ENCODE data around the gene GPR31. TPM values are rescaled to one million over a fixed set of nuclear protein-coding genes. Genes with fewer than 3 reads are reported as not detected.

Gene GPR31
- total RNA-seq, 1 experiment from 2014 or later, result not detected

GRCh38 chr6:167163476-167164011 is 5.8 kb upstream of the GPR31 start:
- no peak overlapping the region for H3T11ph ChIP-seq (ENCODE audit: low read length)
- peaks cover 0 to 16% (median 8%) of the 10 kb centered on the region in 3 experiments; a peak in 6 of 7 replicates for H3K36me3 Mint-ChIP-seq (ENCODE audit: insufficient read depth in 1 of 3, low read depth in 3 of 3)
- H3K27me3 Mint-ChIP-seq (ENCODE audit: low read depth), result no peaks in the 10 kb centered on the region
- H2BK120ac ChIP-seq (ENCODE audit: low read depth, low read length, poor library complexity, severe bottlenecking), result no peak overlapping the region
- no peaks in the 10 kb centered on the region for H3K79me2 ChIP-seq (ENCODE audit: insufficient read depth, low read length)
- H3K14ac ChIP-seq (ENCODE audit: insufficient read depth, low read length), result no peak overlapping the region; the same call in 1 of the 2 replicates
- peak overlapping the region; percentile 52 to 63; a peak in 4 of 5 replicates for H3K4me3 Mint-ChIP-seq
- no peak overlapping the region; the same call in 1 of the 2 replicates for H3K4ac ChIP-seq (ENCODE audit: low read depth, low read length)
- H2AK5ac ChIP-seq (ENCODE audit: insufficient read length, low read length), result no peak overlapping the region
- H3K4me1 ChIP-seq (ENCODE audit: insufficient read depth, low read length), result peaks cover 19% of the 10 kb centered on the region
- H3K4me1 Mint-ChIP-seq, result peaks cover 40 to 47% of the 10 kb centered on the region in 2 experiments
- H2BK12ac ChIP-seq (ENCODE audit: insufficient read length, low read depth, low read length), result peak overlapping the region; percentile 15
- DNase-seq, result peak; percentile 90
- H4K91ac ChIP-seq (ENCODE audit: insufficient read length, low read depth, low read length), result no peak overlapping the region
- H4K8ac ChIP-seq (replicated peaks; ENCODE audit: insufficient read length, low read depth, low read length), result no peak overlapping the region
- no peak overlapping the region for H2BK20ac ChIP-seq (ENCODE audit: low read depth, low read length, poor library complexity, severe bottlenecking)
- H3K23ac ChIP-seq (ENCODE audit: insufficient read length, low read depth, low read length), result no peak overlapping the region
- H3K27ac Mint-ChIP-seq, result peak overlapping the region; percentile 96 to 98 (median 98)
- no peak overlapping the region for H4K5ac ChIP-seq (ENCODE audit: insufficient read length, low read depth, low read length)
- no CpG with 5 or more reads among the region's 9 CpGs for WGBS (ENCODE audit: extremely low coverage, insufficient read length, low lambda C conversion rate)
- no peak overlapping the region for H2BK5ac ChIP-seq (ENCODE audit: insufficient read length, low read length)
- no peak overlapping the region for H2BK15ac ChIP-seq (ENCODE audit: low read depth, low read length)
- H3K56ac ChIP-seq (ENCODE audit: insufficient read length, low read depth, low read length), result no peak overlapping the region
- H3K9ac ChIP-seq (ENCODE audit: extremely low read depth, insufficient read length, low read length), result no peak overlapping the region
- H3K27me3 ChIP-seq (ENCODE audit: insufficient read depth, low read length), result no peaks in the 10 kb centered on the region
- no peaks in the 10 kb centered on the region for H3K79me1 ChIP-seq (ENCODE audit: insufficient read depth, low read depth, low read length, poor library complexity, severe bottlenecking)
- H3K4me2 ChIP-seq (ENCODE audit: insufficient read depth, insufficient read length, low read length), result peak overlapping the region; percentile 70
- H2AFZ ChIP-seq (ENCODE audit: low read length), result no peak overlapping the region
- peak overlapping the region; percentile 91 for H3K27ac ChIP-seq (ENCODE audit: insufficient read length, low read depth, low read length)
- H3K9me3 ChIP-seq (ENCODE audit: control insufficient read depth, low read depth, low read length), result no peaks in the 10 kb centered on the region
- TF ChIP-seq CTCF (conservative IDR thresholded peaks at IDR 0.05), result no peak; the same call in 2 of the 3 replicates
- H3K18ac ChIP-seq (ENCODE audit: insufficient read length, low read depth, low read length), result peak overlapping the region; percentile 59
- peaks cover 4% of the 10 kb centered on the region for H3K23me2 ChIP-seq (ENCODE audit: insufficient read length, low read depth, low read length, poor library complexity, severe bottlenecking)
- H4K20me1 ChIP-seq (ENCODE audit: control insufficient read depth, insufficient read depth, insufficient read length), result no peaks in the 10 kb centered on the region
- H3K9me3 Mint-ChIP-seq, result peaks cover 0 to 10% of the 10 kb centered on the region in 2 experiments; a peak in 3 of 5 replicates

Measured in H9 (cell line).